GM23338 (cell line): ENCODE data around the gene ADCY4. TPM values are rescaled to one million over a fixed set of nuclear protein-coding genes. Genes with fewer than 3 reads are reported as not detected.
"Not testable (repeated sequence)": the region's sequence is repeated elsewhere in the genome, so short reads cannot be mapped to it uniquely, and the experiment has no call there.

Experiments
- ATAC-seq: fragments of 200-7000 bp; cut with Tn5 transposase; 3 replicates; pipeline ENCODE4 v1.9.1; 2020
- DNase-seq: peaks from one replicate; pipeline ENCODE4 v3.0.0-alpha.2; 2015; ENCODE audit warnings: low spot score
- H2AFZ ChIP-seq: fragments of 200-600 bp; sonication (generic); 2 replicates; pipeline ENCODE4 v1.8.0; 2016; ENCODE audit warnings: antibody characterized with exemption, mild to moderate bottlenecking, moderate library complexity
- H3F3A ChIP-seq: fragments of 200-600 bp; sonication (generic); replicated peaks from 2 replicates; pipeline ENCODE4 v1.8.0; 2017; ENCODE audit warnings: antibody characterized with exemption, mixed run types, low read depth
- H3K27ac ChIP-seq: fragments of 200-600 bp; sonication (generic); 2 replicates; pipeline ENCODE4 v1.6.1; 2016; ENCODE audit warnings: low read depth
- H3K27me3 ChIP-seq: fragments of 200-600 bp; sonication (generic); 2 replicates; pipeline ENCODE4 v1.8.0; 2016; ENCODE audit warnings: mild to moderate bottlenecking, mixed run types, moderate library complexity; ENCODE audit not compliant: insufficient read depth
- H3K36me3 ChIP-seq: fragments of 200-600 bp; sonication (generic); 2 replicates; pipeline ENCODE4 v1.8.0; 2016; ENCODE audit warnings: mild to moderate bottlenecking; ENCODE audit not compliant: insufficient read depth
- H3K4me1 ChIP-seq: fragments of 200-600 bp; sonication (generic); 2 replicates; pipeline ENCODE4 v1.8.0; 2016; ENCODE audit warnings: mild to moderate bottlenecking, moderate library complexity; ENCODE audit not compliant: insufficient read depth
- H3K4me2 ChIP-seq: fragments of 200-600 bp; sonication (generic); 2 replicates; pipeline ENCODE4 v1.7.1; 2017; ENCODE audit warnings: mixed run types
- H3K4me3 ChIP-seq: fragments of 200-600 bp; sonication (generic); 2 replicates; pipeline ENCODE4 v1.6.1; 2016; ENCODE audit warnings: mixed run types
- H3K79me2 ChIP-seq: fragments of 200-600 bp; sonication (generic); replicated peaks from 2 replicates; pipeline ENCODE4 v1.8.0; 2017; ENCODE audit warnings: mild to moderate bottlenecking; ENCODE audit not compliant: insufficient read depth
- H3K9me2 ChIP-seq: fragments of 200-600 bp; sonication (generic); 2 replicates; pipeline ENCODE4 v1.8.0; 2017; ENCODE audit not compliant: insufficient read depth
- H4K20me1 ChIP-seq: fragments of 200-600 bp; sonication (generic); replicated peaks from 2 replicates; pipeline ENCODE4 v1.8.0; 2017; ENCODE audit warnings: mild to moderate bottlenecking; ENCODE audit not compliant: insufficient read depth
- H3K27ac Mint-ChIP-seq: 2 replicates; pipeline ENCODE4 v1.8.0; 2020; ENCODE audit warnings: inconsistent platforms, mild to moderate bottlenecking, moderate library complexity, mixed read lengths
- H3K27me3 Mint-ChIP-seq: 3 replicates; pipeline ENCODE4 v1.8.0; 2022; ENCODE audit warnings: low read depth, mild to moderate bottlenecking, moderate library complexity, mixed read lengths, inconsistent platforms; ENCODE audit not compliant: insufficient read depth, poor library complexity
- H3K36me3 Mint-ChIP-seq: 3 replicates; pipeline ENCODE4 v1.8.0; 2021; ENCODE audit warnings: low read depth, mild to moderate bottlenecking, inconsistent platforms, moderate library complexity, mixed read lengths
- H3K4me1 Mint-ChIP-seq: 3 replicates; pipeline ENCODE4 v1.8.0; 2020; ENCODE audit warnings: mild to moderate bottlenecking, inconsistent platforms, mixed read lengths
- H3K4me3 Mint-ChIP-seq: 3 replicates; pipeline ENCODE4 v1.8.0; 2021; ENCODE audit warnings: moderate library complexity, mild to moderate bottlenecking, inconsistent platforms, mixed read lengths
- H3K9me3 Mint-ChIP-seq: 3 replicates; pipeline ENCODE4 v1.8.0; 2020; ENCODE audit warnings: moderate library complexity, mild to moderate bottlenecking, inconsistent platforms, mixed read lengths
- CREB1 ChIP-seq: fragments of 250-450 bp; sonication (Bioruptor Pico); IDR thresholded peaks from 2 replicates; pipeline ENCODE4 v1.5.0; 2020; ENCODE audit warnings: low read depth, mild to moderate bottlenecking, moderate library complexity
- EZH2 ChIP-seq: fragments of 200-600 bp; sonication (generic); IDR thresholded peaks from one replicate; pipeline ENCODE4 v1.8.0; 2017; ENCODE audit warnings: antibody characterized with exemption, mild to moderate bottlenecking, low read depth; ENCODE audit not compliant: unreplicated experiment
- EZH2phosphoT487 ChIP-seq: fragments of 200-600 bp; sonication (generic); IDR thresholded peaks from one replicate; pipeline ENCODE4 v1.8.1; 2018; ENCODE audit warnings: antibody characterized with exemption; ENCODE audit not compliant: unreplicated experiment
- STAT1 ChIP-seq: IDR thresholded peaks from one replicate; pipeline ENCODE4 v1.6.1; 2016; ENCODE audit warnings: antibody characterized with exemption; ENCODE audit not compliant: unreplicated experiment
- ZNF331 ChIP-seq: fragments of 250-450 bp; sonication (Bioruptor Pico); IDR thresholded peaks from 2 replicates; pipeline ENCODE4 v1.5.0; 2020; ENCODE audit warnings: low read depth, mild to moderate bottlenecking, moderate library complexity
- polyA plus RNA-seq: library from polyadenylated mRNA; unstranded; fragments of >200 nt; fragmentation: Nextera tagmentation; extraction: Ambion mirVana; gene quantifications from 2 replicates; pipeline ENCODE4 v1.2.1, GENCODE V29; 2016
- total RNA-seq: library from RNA; depleted of rRNA; stranded (reverse); fragments of >200 nt; shearing (Covaris generic); gene quantifications from 2 replicates; pipeline ENCODE4 v1.2.3, GENCODE V29; 2014
- TF ChIP-seq, protein P1 (sequence below), 2 experiments: fragments of 200-600 bp in 1 of 2; sonication (generic) in 1 of 2; conservative IDR thresholded peaks; 2 replicates each; pipeline versions ENCODE4 v1.5.1 to v1.6.1; 2016 to 2017; ENCODE audit warnings: antibody characterized with exemption in 2 of 2, low read depth in 2 of 2, mild to moderate bottlenecking in 2 of 2, moderate library complexity in 1 of 2
- TF ChIP-seq, protein P2 (sequence below): fragments of 250-450 bp; sonication (Bioruptor Pico); IDR thresholded peaks from 2 replicates; pipeline ENCODE4 v1.5.0; 2020; ENCODE audit warnings: mild to moderate bottlenecking, moderate library complexity

ADCY4 gene
- total and polyA plus RNA-seq, 2 experiments from 2014 or later, result 0.10 to 0.40 TPM

DNA sequence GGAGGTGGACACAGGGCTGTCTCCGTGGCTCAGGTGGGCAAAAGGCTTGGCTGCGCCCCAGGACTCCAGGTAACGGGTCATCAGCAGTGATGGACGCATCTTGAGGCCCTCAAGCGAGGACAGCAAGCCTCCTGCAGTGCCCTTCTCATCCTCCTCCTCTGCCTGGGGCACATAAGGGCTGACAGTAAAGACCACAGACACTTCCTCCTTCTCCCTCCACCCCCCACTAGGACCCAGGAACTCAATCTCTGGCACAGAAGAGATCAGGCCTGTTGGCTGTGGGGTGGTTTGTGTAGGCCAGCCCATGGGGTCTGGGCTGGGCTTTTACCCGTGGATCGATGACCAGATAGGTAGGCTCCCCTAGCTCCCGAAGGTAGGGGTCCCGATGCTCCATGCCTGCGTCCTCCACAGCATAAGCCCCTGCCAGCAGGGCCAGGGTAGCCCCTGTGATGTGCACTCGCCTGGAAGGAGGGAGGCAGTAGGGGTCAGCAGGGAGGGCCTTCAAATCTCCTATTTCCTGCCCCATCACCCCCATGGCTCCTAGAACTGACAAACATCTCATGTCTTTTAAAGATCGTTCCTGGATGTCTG is 5.7 kb downstream of the ADCY4 start:
- Mint-ChIP-seq H3K4me1 (peaks cover 7% of the 10 kb centered on the region), H3K9me3 (no peaks in the 10 kb centered on the region; the same call in 2 of the 3 replicates), H3K36me3 (no peaks in the 10 kb centered on the region; the same call in 2 of the 3 replicates), H3K27me3 (peaks cover 49% of the 10 kb centered on the region), H3K27ac (no peak overlapping the region), H3K4me3 (no peak overlapping the region)
- Histone ChIP-seq H3K4me1 (peaks cover 12% of the 10 kb centered on the region; the same call in 1 of the 2 replicates), H3K27ac (no peak overlapping the region), H2AFZ (no peak overlapping the region), H3K9me2 (no peaks in the 10 kb centered on the region), H3K27me3 (peaks cover 52% of the 10 kb centered on the region), H3K4me3 (no peak overlapping the region), H3K4me2 (no peak overlapping the region), H3F3A (0 out of 2 replicates have a peak, but pooled peaks cover 8% of the 10 kb centered on the region), H4K20me1 (no peaks in the 10 kb centered on the region; the same call in 1 of the 2 replicates), H3K79me2 (no peaks in the 10 kb centered on the region), H3K36me3 (no peaks in the 10 kb centered on the region)
- no peak for ATAC-seq
- TF ChIP-seq ZNF331 (CRISPR knock-in tag) (no peak), STAT1 (no peak)
- no peak for DNase-seq

DNA sequence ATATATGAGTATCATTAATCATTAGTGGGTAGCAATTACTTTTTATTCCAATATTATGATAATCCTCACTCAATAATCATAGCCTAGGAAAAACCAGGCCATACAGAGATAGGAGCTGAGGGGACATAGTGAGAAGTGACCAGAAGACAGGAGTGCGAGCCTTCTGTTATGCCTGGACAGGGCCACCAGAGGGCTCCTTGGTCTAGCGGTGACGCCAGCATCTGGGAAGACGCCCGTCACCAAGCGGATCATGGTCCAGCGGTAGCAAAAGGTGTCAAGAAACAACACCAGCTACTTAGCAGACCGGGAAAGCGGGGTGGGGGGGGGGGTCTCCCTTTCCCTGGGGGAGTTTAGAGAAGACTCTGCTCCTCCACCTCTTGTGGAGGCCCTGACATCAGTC is 7.0 kb downstream of the ADCY4 start:
- H2AFZ ChIP-seq, H3K27ac Mint-ChIP-seq, H3K4me1 ChIP-seq, H3K4me3 Mint-ChIP-seq, ATAC-seq, H3K4me2 ChIP-seq, H4K20me1 ChIP-seq, H3K27ac ChIP-seq, DNase-seq, H3F3A ChIP-seq, H3K9me3 Mint-ChIP-seq, H3K36me3 Mint-ChIP-seq, H3K79me2 ChIP-seq, H3K4me1 Mint-ChIP-seq, H3K36me3 ChIP-seq, H3K4me3 ChIP-seq, H3K9me2 ChIP-seq: not testable (repeated sequence)
- peaks cover 37% of the 10 kb centered on the region for H3K27me3 Mint-ChIP-seq
- H3K27me3 ChIP-seq, result peaks cover 47% of the 10 kb centered on the region
- peak; percentile 83 for TF ChIP-seq CREB1 (CRISPR knock-in tag)
- TF ChIP-seq, protein P1, sequence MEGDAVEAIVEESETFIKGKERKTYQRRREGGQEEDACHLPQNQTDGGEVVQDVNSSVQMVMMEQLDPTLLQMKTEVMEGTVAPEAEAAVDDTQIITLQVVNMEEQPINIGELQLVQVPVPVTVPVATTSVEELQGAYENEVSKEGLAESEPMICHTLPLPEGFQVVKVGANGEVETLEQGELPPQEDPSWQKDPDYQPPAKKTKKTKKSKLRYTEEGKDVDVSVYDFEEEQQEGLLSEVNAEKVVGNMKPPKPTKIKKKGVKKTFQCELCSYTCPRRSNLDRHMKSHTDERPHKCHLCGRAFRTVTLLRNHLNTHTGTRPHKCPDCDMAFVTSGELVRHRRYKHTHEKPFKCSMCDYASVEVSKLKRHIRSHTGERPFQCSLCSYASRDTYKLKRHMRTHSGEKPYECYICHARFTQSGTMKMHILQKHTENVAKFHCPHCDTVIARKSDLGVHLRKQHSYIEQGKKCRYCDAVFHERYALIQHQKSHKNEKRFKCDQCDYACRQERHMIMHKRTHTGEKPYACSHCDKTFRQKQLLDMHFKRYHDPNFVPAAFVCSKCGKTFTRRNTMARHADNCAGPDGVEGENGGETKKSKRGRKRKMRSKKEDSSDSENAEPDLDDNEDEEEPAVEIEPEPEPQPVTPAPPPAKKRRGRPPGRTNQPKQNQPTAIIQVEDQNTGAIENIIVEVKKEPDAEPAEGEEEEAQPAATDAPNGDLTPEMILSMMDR (conservative IDR thresholded peaks at IDR 0.05; ENCODE audit: low read depth in 2 of 2), result peak; percentile 58 to 59

DNA sequence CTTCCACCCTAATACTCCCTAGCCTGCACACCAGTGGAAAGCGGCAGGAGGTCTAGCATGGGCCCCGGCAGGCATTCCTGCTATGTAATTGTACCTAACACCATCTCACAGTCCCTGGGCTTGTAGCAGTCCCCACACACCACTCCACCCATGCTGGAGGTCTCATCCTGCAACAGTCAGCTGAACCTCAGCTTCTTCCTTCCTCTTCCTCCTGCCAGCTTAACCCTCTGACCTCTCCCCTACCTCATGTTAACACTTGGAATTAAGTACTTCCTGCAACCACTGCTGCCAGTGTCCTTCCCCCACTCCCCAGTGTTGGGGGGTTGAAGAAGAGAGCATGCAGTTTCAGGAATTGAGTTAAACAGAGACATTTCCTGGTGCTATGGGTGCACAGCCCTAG is 7.6 kb downstream of the ADCY4 start:
- no peak for ATAC-seq
- Histone ChIP-seq H3K4me3 (no peak overlapping the region), H4K20me1 (no peaks in the 10 kb centered on the region; the same call in 1 of the 2 replicates), H3K9me2 (no peaks in the 10 kb centered on the region), H3K36me3 (no peaks in the 10 kb centered on the region), H3K79me2 (no peaks in the 10 kb centered on the region), H2AFZ (no peak overlapping the region), H3K27me3 (peaks cover 41% of the 10 kb centered on the region), H3F3A (no peaks in the 10 kb centered on the region), H3K4me1 (no peaks in the 10 kb centered on the region; the same call in 1 of the 2 replicates), H3K4me2 (no peak overlapping the region), H3K27ac (no peak overlapping the region)
- Mint-ChIP-seq H3K4me3 (no peak overlapping the region), H3K4me1 (peaks cover 3% of the 10 kb centered on the region; the same call in 2 of the 3 replicates), H3K9me3 (no peaks in the 10 kb centered on the region; the same call in 2 of the 3 replicates), H3K36me3 (no peaks in the 10 kb centered on the region; the same call in 2 of the 3 replicates), H3K27me3 (peaks cover 36% of the 10 kb centered on the region), H3K27ac (no peak overlapping the region)
- no peak for DNase-seq
- TF ChIP-seq EZH2phosphoT487 (no peak), EZH2 (no peak), CREB1 (CRISPR knock-in tag) (no peak), STAT1 (no peak)
- TF ChIP-seq, protein P2, sequence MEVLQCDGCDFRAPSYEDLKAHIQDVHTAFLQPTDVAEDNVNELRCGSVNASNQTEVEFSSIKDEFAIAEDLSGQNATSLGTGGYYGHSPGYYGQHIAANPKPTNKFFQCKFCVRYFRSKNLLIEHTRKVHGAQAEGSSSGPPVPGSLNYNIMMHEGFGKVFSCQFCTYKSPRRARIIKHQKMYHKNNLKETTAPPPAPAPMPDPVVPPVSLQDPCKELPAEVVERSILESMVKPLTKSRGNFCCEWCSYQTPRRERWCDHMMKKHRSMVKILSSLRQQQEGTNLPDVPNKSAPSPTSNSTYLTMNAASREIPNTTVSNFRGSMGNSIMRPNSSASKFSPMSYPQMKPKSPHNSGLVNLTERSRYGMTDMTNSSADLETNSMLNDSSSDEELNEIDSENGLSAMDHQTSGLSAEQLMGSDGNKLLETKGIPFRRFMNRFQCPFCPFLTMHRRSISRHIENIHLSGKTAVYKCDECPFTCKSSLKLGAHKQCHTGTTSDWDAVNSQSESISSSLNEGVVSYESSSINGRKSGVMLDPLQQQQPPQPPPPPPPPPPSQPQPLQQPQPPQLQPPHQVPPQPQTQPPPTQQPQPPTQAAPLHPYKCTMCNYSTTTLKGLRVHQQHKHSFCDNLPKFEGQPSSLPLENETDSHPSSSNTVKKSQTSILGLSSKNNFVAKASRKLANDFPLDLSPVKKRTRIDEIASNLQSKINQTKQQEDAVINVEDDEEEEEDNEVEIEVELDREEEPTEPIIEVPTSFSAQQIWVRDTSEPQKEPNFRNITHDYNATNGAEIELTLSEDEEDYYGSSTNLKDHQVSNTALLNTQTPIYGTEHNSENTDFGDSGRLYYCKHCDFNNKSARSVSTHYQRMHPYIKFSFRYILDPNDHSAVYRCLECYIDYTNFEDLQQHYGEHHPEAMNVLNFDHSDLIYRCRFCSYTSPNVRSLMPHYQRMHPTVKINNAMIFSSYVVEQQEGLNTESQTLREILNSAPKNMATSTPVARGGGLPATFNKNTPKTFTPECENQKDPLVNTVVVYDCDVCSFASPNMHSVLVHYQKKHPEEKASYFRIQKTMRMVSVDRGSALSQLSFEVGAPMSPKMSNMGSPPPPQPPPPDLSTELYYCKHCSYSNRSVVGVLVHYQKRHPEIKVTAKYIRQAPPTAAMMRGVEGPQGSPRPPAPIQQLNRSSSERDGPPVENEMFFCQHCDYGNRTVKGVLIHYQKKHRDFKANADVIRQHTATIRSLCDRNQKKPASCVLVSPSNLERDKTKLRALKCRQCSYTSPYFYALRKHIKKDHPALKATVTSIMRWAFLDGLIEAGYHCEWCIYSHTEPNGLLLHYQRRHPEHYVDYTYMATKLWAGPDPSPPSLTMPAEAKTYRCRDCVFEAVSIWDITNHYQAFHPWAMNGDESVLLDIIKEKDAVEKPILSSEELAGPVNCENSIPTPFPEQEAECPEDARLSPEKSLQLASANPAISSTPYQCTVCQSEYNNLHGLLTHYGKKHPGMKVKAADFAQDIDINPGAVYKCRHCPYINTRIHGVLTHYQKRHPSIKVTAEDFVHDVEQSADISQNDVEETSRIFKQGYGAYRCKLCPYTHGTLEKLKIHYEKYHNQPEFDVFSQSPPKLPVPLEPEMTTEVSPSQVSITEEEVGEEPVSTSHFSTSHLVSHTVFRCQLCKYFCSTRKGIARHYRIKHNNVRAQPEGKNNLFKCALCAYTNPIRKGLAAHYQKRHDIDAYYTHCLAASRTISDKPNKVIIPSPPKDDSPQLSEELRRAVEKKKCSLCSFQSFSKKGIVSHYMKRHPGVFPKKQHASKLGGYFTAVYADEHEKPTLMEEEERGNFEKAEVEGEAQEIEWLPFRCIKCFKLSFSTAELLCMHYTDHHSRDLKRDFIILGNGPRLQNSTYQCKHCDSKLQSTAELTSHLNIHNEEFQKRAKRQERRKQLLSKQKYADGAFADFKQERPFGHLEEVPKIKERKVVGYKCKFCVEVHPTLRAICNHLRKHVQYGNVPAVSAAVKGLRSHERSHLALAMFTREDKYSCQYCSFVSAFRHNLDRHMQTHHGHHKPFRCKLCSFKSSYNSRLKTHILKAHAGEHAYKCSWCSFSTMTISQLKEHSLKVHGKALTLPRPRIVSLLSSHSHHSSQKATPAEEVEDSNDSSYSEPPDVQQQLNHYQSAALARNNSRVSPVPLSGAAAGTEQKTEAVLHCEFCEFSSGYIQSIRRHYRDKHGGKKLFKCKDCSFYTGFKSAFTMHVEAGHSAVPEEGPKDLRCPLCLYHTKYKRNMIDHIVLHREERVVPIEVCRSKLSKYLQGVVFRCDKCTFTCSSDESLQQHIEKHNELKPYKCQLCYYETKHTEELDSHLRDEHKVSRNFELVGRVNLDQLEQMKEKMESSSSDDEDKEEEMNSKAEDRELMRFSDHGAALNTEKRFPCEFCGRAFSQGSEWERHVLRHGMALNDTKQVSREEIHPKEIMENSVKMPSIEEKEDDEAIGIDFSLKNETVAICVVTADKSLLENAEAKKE (CRISPR knock-in tag), result no peak
